GM12801 (cell line): Measurements from ENCODE around the gene MEIOB.

Source experiments
- TF ChIP-seq, protein P1 (sequence below): IDR thresholded peaks from one replicate; pipeline ENCODE4 v1.5.1; 2011; ENCODE audit warnings: control low read depth; ENCODE audit not compliant: insufficient read length; ENCODE audit errors: extremely low read depth

Gene MEIOB

DNA sequence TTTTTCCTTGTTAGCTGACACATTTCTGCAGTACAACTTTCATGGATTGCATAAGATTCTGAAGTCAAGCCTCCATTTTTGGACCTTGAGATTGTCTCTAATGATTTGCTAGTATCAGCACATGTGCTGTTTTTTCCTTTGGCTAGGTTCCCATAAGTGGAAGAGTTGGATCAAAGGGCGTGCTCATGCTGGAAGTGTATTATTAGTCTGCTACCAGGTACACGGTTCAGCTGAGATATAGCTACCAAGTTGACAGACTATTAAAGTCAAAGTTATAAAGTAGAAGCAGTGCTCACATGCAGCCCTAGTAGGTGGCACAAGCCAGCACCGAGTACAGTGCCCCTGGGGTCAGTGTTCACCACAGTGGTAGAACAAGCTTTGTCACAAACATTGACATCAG is 41.8 kb downstream of the MEIOB start:
- TF ChIP-seq, protein P1, sequence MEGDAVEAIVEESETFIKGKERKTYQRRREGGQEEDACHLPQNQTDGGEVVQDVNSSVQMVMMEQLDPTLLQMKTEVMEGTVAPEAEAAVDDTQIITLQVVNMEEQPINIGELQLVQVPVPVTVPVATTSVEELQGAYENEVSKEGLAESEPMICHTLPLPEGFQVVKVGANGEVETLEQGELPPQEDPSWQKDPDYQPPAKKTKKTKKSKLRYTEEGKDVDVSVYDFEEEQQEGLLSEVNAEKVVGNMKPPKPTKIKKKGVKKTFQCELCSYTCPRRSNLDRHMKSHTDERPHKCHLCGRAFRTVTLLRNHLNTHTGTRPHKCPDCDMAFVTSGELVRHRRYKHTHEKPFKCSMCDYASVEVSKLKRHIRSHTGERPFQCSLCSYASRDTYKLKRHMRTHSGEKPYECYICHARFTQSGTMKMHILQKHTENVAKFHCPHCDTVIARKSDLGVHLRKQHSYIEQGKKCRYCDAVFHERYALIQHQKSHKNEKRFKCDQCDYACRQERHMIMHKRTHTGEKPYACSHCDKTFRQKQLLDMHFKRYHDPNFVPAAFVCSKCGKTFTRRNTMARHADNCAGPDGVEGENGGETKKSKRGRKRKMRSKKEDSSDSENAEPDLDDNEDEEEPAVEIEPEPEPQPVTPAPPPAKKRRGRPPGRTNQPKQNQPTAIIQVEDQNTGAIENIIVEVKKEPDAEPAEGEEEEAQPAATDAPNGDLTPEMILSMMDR = no peak

DNA sequence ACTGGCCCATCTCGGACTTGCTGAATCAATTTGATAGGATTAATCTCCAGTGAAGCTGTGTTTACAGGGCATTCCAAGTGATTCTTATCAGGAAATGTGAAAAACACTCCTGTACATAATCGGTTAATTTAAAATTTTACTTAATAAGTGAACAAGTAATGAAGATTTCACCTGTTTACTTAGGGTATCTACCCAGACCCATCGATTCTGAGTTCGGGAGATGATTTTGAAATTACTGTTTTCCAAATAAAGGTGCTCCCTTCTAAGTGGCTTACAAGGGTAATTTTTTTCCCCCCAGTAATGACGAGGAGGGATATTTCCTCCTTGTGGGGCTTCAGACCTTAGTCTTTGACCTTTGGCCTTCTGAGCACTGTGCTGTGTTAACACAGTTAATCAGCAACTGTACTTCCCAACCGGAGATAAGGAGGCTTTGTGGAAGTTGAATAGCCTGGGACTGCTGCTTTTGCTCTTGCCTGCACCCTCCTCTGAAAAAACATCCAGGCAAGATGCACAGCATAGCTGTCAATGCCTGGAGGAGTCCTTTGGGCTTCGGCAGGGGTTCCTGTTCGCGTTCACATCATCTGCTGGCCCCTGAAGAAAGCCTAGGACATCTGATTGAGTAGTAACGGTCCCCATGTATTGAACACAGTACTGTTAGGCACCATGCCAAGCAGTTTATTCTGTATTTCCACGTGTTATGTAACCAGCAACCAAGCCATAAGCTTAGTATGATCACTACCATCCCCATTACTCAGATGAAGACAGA is 43.1 kb downstream of the MEIOB start:
- TF ChIP-seq, protein P1 = no peak

DNA sequence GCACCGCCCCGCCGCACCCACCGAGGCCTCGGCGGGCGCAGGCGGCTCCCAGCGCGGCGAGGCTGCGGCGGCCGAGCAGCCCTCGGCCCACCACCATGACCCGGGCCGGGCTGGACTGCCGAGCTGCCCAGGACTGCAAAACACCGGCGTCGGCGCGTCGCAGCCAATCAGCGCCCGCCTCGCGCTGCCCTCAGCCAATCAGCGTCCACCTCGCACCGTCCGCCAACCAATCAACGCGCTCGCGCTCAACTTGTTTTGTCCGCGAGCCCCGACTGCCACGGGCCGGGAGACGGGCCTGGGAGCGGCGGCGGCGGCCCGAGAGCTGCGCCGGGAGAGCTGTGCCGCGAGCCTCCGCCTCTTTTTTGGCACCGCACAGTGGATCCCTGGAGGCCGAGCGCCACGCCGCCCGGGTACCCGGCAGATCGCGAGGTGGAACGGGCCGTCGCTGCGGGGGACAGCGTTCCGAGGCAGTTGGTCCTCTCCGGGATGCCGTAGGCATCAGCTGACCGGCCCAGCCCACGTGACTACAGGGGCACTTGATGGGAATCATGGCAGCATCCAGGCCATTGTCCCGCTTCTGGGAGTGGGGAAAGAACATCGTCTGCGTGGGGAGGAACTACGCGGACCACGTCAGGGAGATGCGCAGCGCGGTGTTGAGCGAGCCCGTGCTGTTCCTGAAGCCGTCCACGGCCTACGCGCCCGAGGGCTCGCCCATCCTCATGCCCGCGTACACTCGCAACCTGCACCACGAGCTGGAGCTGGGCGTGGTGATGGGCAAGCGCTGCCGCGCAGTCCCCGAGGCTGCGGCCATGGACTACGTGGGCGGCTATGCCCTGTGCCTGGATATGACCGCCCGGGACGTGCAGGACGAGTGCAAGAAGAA is 45.0 kb downstream of the MEIOB start, which contains the start of the genes FAHD1 and HAGH:
Gene FAHD1, plus strand, starts transcription at position 516 of the 883 bp plus-strand sequence. Its CDS starts 33 bp downstream, at position 549.
Gene HAGH, minus strand, starts transcription at position 135 of the 883 bp plus-strand sequence. Its CDS starts 38 bp downstream, at position 97.
- TF ChIP-seq, protein P1 = no peak

DNA sequence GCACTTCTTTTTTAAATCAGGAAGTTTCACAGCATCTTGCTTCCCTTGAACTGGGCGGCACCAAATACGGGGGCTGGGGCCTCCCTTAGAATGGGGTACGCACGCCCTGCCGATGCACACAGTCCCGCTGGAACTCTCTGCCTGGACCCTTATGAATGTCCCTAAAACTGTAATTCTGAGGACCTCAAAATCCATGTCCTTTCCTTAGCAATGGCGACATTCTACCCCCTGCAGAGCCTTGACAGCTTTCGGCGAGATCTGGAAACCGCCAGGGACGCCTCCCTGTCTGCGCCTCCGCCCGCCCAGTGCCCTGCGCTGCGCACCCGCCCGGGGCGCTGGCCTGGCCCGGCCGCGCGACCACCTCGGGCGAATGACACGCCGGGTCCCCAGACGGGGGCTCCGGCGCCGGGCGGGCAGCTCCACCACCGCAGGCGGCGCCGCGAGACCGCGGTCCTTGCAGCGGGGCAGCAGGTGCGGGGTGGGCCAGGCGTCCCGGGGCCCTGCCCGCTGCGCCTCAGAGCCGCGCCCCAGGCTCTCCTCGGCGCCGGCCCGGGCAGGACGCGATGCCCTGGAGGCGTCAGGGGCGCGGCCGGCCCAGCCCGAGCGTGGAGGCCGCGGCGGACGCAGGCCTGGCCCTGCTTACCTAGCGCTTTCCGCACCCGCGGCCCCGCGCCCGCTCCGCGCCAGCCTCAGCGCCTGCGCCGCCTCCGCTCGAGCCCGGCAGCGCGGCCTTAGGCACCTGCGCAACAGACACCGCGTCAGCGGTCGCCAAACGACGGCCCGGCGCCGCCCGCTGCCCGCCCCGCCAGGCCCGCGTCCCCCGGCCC is 45.9 kb downstream of the MEIOB start:
- TF ChIP-seq, protein P1 = no peak

DNA sequence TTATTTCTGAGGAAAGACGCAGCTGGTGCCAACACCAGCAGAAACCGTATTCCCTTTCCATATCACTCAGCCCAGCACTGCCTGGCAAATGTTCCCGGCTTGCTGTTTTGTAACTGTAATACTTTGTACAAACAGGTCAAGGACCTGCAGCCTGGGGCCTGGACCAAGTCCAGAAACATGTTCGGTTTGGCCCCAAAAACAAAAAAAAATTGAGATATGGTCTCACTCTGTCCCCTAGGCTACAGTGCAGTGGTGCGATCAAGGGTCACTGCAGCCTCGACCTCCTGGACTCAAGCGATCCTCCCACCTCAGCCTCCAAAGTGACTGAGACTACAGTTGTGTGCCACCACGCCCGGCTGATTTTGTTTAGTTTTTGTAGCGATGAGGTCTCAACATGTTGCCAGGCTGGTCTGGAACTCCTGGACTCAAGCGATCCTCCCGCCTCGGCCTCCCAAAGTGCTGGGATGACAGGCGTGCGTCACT is 46.5 kb downstream of the MEIOB start:
- TF ChIP-seq, protein P1 = no peak

DNA sequence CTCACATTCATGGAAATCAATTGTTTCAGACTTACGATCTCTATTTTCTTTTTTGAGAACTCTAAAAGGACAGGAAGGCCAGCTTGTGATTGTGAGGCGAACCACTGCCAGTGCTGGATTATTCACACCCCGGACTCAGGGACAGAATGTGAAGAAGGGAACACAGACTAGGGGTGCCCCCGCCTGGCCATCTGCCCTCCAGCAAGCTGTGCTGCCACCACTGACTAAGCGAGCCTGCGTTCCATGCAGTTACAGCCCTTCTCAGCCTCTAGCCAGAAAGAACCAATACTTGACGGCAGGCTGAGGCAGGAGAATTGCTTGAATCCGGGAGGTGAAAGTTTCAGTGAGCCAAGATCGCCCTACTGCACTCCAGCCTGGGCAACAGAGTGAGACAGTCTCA is 48.1 kb downstream of the MEIOB start:
- TF ChIP-seq, protein P1 = no peak

DNA sequence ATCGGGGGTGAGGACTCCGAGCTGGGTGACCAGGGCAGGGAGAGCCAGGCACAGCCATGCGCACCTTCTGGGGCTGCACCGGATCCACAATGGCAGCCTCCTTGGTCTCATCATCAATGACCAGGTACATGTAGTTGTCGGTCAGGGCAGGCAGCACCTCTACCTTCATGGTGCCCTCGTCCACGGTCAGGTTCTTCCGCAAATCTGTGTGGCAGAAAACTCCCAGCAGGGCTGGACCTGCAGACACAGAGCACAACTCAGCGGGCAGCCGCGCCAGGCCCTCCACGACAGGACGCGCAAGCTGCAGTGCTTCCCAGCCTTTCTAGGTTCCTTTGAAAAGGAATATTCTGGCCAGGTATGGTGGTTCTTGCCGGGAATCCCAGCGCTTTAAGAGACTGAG is 49.2 kb downstream of the MEIOB start:
- TF ChIP-seq, protein P1 = no peak
